Fibroblast of pulmonary artery (primary cell): ENCODE data around the gene ASCL1.
A peak's percentile ranks its signal among the peaks of the same experiment; 100 is the strongest.

Experiments
- DNase-seq: peaks from one replicate; pipeline ENCODE4 v3.0.0-alpha.2; 2010; ENCODE audit warnings: low read depth
- H3K4me3 ChIP-seq: replicated peaks from 2 replicates; pipeline ENCODE4 v1.5.1; 2011; ENCODE audit warnings: low read depth, mild to moderate bottlenecking, control low read depth, low read length, moderate library complexity
- CTCF ChIP-seq: IDR thresholded peaks from 2 replicates; pipeline ENCODE4 v1.5.1; 2011; ENCODE audit warnings: mild to moderate bottlenecking, control low read depth, low read length, inconsistent platforms; ENCODE audit errors: missing control alignments

The ASCL1 gene

GRCh38 chr12:102927220-102927619 is 30.3 kb upstream of the ASCL1 start:
- no peak overlapping the region for H3K4me3 ChIP-seq
- no peak for TF ChIP-seq CTCF
- no peak for DNase-seq

- no peak for DNase-seq
- H3K4me3 ChIP-seq: no peak overlapping the region
- no peak for TF ChIP-seq CTCF
Measured at GRCh38 chr12:102933168-102933567, 24.3 kb upstream of the ASCL1 start.

GRCh38 chr12:102939059-102939458 is 18.4 kb upstream of the ASCL1 start:
- DNase-seq: no peak
- no peak overlapping the region for H3K4me3 ChIP-seq
- no peak for TF ChIP-seq CTCF

GRCh38 chr12:102939670-102940222 is 17.7 kb upstream of the ASCL1 start:
- no peak overlapping the region for H3K4me3 ChIP-seq
- no peak for DNase-seq
- TF ChIP-seq CTCF: no peak

GRCh38 chr12:102946042-102946441 is 11.4 kb upstream of the ASCL1 start:
- TF ChIP-seq CTCF: no peak
- DNase-seq: no peak
- H3K4me3 ChIP-seq: no peak overlapping the region

- DNase-seq: peak; percentile 54
- H3K4me3 ChIP-seq: no peak overlapping the region
- peak; percentile 93 for TF ChIP-seq CTCF
Measured at GRCh38 chr12:102948941-102949352, 8.5 kb upstream of the ASCL1 start.
